GM18508 (cell line): ENCODE measurements around the gene OTUD1.

Experiments used
- ATAC-seq: cut with Tn5 transposase; IDR thresholded peaks from one replicate; pipeline ENCODE4 v1.9.1; 2021; ENCODE audit warnings: moderate number of reproducible peaks; ENCODE audit not compliant: insufficient read depth, unreplicated experiment

Gene OTUD1

DNA sequence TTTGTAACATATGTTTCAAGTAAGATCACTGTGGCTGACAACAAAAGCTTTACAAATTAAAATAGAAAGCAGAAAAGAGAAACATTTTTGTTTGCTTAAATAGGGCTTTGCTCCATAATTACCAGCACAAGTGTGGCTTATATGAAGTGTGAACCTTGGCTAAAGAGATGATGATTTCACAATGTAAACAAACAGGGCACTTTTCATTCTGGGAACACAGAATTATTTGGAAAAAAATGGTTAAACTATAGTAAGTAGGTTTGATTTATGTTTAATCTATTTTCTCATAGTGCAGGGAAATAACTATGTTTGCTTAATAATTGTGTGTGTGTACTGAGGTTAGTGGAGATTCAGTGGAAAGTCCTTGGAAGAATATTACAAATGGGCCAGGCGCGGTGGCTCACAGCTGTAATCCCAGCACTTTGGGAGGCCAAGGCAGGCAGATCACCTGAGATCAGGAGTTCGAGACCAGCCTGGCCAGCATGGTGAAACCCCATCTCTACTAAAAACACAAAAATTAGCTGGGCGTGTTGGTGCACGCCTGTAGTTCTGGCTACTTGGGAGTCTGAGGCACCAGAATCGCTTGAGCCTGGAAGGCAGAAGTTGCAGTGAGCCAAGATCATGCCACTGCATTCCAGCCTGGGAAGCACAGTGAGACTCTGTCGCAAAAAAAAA, 19.1 kb upstream of the OTUD1 start:
- ATAC-seq = no peak

DNA sequence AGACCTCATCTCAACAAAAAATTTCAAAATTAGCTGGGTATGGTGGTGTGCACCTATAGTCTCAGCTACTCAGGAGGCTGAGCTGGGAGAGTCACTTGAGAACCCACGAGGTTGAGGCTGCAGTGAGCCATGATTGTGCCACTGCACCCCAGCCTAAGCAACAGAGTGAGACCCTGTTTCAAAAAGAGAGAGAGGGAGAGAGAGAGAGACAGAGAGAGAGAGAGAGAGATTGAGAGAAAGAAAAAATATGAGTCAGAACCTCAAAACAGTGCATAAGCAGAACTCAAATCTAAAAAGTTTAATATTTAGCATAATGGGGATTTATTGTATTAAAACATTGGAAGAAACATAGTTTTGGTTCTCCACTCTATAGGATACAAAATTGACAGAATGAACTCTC, 17.5 kb upstream of the OTUD1 start:
- no peak for ATAC-seq

- no peak for ATAC-seq
Measured at GRCh38 chr10:23422003-23422411, 16.9 kb upstream of the OTUD1 start.

GRCh38 chr10:23432166-23432565, 6.7 kb upstream of the OTUD1 start:
- no peak for ATAC-seq

GRCh38 chr10:23432639-23433038, 6.2 kb upstream of the OTUD1 start:
- no peak for ATAC-seq

DNA sequence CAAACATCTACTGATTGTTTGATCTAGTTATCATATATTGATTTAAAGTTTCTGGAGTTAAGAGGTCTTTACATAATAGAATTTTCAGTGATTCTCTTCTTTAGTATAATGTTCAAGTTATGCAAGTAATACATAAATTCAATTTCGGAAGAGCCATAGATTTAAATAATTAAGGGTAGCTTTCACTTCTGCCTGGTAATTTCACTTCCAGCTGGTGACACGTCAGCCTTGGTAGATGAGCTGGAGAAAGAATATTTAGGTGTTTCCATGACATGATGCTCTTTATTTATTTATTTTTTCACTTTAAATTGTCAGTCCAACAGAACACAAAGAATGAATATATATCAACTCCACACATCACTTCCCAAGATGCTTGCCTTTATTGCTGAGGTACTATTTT, 5.2 kb upstream of the OTUD1 start:
- ATAC-seq = no peak

GRCh38 chr10:23435378-23435777, 3.5 kb upstream of the OTUD1 start:
- ATAC-seq = no peak

DNA sequence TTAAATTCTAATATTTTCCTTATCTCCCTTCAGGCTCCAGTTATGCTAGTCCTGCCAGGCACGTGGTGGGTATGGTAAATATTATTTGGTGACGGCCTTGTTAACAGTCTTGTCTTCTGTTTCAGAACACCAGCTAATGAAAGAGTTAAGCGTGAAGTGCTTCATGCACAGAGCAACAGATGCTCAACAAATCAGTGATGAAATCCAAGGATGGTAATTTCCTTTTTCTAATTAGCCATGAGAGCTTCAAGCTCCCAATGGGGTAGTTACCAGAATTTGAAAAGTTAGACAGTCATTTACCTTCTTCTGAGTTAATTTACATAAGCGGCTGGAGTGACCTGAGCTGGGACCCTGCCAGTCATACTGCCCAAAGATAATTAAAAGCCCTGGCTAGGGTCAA, 1.9 kb upstream of the OTUD1 start:
- ATAC-seq = no peak

DNA sequence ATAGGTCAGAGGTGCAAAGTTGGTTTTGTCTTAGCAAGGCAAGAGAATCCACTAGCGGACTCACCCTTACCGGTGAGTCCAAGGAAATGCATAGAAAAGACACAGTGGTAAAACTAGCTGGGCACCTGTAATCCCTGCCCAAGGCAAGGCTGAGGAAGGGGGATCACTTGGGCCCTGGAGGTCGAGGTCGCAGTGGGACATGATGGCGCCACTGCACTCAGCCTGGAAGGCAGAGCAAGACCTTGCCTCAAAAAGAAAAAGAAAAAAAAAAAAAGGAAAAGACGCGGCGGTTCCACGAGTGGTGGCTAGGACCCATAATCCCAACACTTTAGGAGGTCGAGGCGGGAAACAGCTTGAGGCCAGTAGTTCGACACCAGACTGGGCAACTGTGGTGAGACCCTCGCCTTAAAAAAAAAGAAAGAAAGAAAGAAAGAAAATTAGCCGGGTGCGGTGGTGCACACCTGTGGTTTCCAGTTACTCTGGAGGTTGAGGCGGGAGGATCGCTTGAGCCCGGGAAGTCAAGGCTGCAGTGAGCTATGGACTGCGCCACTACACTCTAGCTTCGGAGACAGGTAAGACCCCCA, 820 bp upstream of the OTUD1 start:
- ATAC-seq = no peak

- no peak for ATAC-seq
Measured at GRCh38 chr10:23439452-23439960, 631 bp downstream of the OTUD1 start.

GRCh38 chr10:23439961-23440889, 1.4 kb downstream of the OTUD1 start:
- no peak for ATAC-seq

- ATAC-seq = no peak
Measured at GRCh38 chr10:23441251-23441650, 2.4 kb downstream of the OTUD1 start.

- no peak for ATAC-seq
Measured at GRCh38 chr10:23442936-23443335, 4.1 kb downstream of the OTUD1 start.

- ATAC-seq = no peak
Measured at GRCh38 chr10:23445591-23445990, 6.7 kb downstream of the OTUD1 start.

- ATAC-seq = no peak
Measured at GRCh38 chr10:23448323-23448722, 9.4 kb downstream of the OTUD1 start.

GRCh38 chr10:23448802-23449570, 10.1 kb downstream of the OTUD1 start:
- peak; percentile 91 for ATAC-seq

DNA sequence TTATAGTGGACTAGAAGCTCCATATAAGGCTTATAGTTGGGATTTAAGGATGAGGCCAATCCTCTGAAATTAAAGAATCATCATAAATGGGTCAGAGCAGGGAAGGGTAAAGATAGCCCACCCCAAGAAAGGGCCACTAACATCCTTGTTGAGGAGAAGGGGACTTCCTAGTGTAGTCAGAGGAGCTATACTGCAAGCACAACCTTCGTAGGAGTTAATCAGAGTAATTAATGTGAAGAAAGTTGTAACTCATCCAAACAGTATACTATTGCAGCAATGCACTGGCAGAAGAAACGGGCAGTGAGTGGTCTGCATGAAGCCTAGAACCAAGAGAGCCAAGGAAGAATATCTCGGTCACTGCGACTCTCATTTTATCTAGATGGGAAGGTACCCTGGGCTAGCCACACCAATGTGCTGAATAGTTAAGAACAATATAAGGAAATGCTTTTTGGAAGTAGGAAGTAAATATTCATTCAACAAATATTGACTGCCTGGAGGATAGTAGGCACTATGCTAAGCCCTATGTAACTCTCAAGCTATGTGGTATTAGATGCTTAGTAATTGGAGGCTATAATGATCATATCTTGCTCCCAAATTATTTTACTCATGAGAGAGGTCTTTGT, 13.3 kb downstream of the OTUD1 start:
- no peak for ATAC-seq

GRCh38 chr10:23453465-23453864, 14.6 kb downstream of the OTUD1 start:
- no peak for ATAC-seq

GRCh38 chr10:23457632-23458417, 18.9 kb downstream of the OTUD1 start:
- ATAC-seq = no peak
